GM18951 (cell line): ENCODE results near the gene PRDM10.

Source experiments
- POLR2A ChIP-seq: IDR thresholded peaks from 4 replicates; pipeline ENCODE4 v1.6.1; 2011; ENCODE audit warnings: mild to moderate bottlenecking; ENCODE audit not compliant: insufficient read length, insufficient read depth; ENCODE audit errors: extremely low read depth
- in situ Hi-C: fragments of 300-500 bp; cut with MboI; formaldehyde crosslinking; loops from one replicate; pipeline ENCODE4 v1.12.0; 2022; ENCODE audit warnings: low sequenced_read_pairs, mixed read lengths, inconsistent platforms; ENCODE audit not compliant: unreplicated experiment

Gene PRDM10, protein sequence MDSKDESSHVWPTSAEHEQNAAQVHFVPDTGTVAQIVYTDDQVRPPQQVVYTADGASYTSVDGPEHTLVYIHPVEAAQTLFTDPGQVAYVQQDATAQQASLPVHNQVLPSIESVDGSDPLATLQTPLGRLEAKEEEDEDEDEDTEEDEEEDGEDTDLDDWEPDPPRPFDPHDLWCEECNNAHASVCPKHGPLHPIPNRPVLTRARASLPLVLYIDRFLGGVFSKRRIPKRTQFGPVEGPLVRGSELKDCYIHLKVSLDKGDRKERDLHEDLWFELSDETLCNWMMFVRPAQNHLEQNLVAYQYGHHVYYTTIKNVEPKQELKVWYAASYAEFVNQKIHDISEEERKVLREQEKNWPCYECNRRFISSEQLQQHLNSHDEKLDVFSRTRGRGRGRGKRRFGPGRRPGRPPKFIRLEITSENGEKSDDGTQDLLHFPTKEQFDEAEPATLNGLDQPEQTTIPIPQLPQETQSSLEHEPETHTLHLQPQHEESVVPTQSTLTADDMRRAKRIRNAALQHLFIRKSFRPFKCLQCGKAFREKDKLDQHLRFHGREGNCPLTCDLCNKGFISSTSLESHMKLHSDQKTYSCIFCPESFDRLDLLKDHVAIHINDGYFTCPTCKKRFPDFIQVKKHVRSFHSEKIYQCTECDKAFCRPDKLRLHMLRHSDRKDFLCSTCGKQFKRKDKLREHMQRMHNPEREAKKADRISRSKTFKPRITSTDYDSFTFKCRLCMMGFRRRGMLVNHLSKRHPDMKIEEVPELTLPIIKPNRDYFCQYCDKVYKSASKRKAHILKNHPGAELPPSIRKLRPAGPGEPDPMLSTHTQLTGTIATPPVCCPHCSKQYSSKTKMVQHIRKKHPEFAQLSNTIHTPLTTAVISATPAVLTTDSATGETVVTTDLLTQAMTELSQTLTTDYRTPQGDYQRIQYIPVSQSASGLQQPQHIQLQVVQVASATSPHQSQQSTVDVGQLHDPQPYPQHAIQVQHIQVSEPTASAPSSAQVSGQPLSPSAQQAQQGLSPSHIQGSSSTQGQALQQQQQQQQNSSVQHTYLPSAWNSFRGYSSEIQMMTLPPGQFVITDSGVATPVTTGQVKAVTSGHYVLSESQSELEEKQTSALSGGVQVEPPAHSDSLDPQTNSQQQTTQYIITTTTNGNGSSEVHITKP

GRCh38 chr11:130002352-130002845 lies at the start of gene PRDM10:
Gene PRDM10 (minus strand): TSS chr11:130002835. CDS start chr11:129960964, 41,871 bp downstream.
- in situ Hi-C loops = no loop called here
- TF ChIP-seq POLR2A = peak; percentile 67

DNA sequence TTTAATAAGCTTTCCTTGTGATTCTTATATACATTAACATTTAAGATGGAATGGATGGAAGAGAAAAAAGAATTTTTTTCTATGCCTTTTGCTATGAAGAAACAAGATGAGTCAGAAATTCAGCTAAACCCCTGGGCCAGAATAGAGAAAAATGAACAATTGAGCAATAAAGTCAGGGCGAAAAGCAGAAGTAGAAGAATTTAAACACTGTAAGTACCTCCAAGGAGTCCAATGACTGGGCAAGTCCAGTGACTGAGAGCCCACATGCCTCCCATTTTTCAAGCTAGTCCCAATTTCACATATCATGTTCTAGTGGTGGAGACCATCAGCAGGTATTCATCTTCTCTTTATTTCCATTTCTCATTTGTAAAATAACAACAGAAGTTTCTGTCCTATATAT lies 48.4 kb upstream of the PRDM10 start:
- no peak for TF ChIP-seq POLR2A
- in situ Hi-C loops = no loop called here

- TF ChIP-seq POLR2A = no peak
- in situ Hi-C loops = no loop called here
Observed at GRCh38 chr11:130050257-130050656, 47.6 kb upstream of the PRDM10 start.

- in situ Hi-C loops = no loop called here
- no peak for TF ChIP-seq POLR2A
Observed at GRCh38 chr11:130049328-130049771, 46.7 kb upstream of the PRDM10 start.

DNA sequence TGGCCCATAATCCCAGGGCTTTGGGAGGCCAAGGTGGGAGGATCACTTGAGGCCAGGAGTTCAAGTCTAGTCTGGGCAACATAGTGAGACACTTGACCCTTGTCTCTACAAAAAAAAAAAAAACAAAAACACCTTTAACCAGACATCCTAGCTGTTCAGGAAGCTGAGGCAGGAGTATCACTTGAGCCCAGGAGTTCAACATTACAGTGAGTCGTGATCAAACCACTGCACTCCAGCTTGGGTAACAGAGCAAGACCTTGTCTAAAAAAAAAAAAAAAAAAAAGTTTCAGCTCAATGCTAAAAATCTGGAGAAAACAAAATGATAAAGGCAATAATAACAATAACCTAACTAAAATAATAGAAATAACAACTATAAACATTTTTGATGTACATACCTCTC lies 44.5 kb upstream of the PRDM10 start:
- TF ChIP-seq POLR2A = no peak
- in situ Hi-C loops = no loop called here

DNA sequence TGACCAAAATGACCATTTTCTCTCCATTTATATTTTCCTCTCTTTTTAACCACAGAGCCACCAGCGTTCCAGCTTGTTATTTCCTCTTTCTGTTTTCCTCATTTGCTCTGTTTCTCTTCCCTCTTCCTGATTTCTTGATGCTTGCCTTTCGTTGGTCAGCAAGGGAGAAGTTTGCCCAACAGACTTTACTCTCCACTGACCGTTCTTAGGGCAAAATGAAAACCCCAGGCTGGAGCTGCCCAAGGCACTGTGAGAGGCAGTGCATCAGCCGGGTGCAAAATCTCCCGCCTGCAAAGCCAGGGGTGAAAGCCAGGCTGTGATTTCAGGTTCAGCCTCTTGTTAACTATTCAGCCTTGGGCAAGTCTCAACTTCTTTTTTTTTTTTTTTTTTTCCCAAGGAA lies 40.9 kb upstream of the PRDM10 start:
- no peak for TF ChIP-seq POLR2A
- in situ Hi-C loops = no loop called here

GRCh38 chr11:130042093-130042591 lies 39.5 kb upstream of the PRDM10 start:
- in situ Hi-C loops = no loop called here
- TF ChIP-seq POLR2A = no peak

- in situ Hi-C loops = no loop called here
- no peak for TF ChIP-seq POLR2A
Observed at GRCh38 chr11:130040281-130040940, 37.8 kb upstream of the PRDM10 start.

- TF ChIP-seq POLR2A = no peak
- in situ Hi-C loops = no loop called here
Observed at GRCh38 chr11:130037881-130038585, 35.4 kb upstream of the PRDM10 start.

GRCh38 chr11:130037058-130037457 lies 34.4 kb upstream of the PRDM10 start:
- no peak for TF ChIP-seq POLR2A
- in situ Hi-C loops = no loop called here

- no peak for TF ChIP-seq POLR2A
- in situ Hi-C loops = no loop called here
Observed at GRCh38 chr11:130034236-130034635, 31.6 kb upstream of the PRDM10 start.

DNA sequence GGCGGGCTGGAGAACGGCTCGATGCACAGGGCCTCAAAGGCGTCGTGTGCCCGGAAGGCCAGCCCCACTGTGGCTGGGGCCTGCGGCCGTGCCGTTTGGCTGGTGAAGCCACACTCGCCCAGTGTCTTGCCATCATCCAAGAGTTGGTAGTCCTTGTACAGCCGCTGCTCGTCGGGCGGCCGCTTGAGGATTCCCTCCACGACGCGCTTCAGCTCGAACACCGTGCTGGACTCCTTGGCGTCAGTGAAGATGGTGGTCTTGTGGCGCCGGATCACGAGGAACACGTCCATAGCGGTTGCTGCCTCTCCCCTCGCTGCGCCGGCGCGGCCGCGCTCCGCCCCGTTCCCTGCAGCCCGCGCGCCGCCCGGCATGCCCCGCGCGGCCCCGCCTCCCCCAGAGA lies 30.3 kb upstream of the PRDM10 start:
- in situ Hi-C loops = no loop called here
- no peak for TF ChIP-seq POLR2A

- TF ChIP-seq POLR2A = no peak
- in situ Hi-C loops = no loop called here
Observed at GRCh38 chr11:130031945-130032344, 29.3 kb upstream of the PRDM10 start.
